ENCODE data around the gene CRTAC1.

The CRTAC1 gene

DNA sequence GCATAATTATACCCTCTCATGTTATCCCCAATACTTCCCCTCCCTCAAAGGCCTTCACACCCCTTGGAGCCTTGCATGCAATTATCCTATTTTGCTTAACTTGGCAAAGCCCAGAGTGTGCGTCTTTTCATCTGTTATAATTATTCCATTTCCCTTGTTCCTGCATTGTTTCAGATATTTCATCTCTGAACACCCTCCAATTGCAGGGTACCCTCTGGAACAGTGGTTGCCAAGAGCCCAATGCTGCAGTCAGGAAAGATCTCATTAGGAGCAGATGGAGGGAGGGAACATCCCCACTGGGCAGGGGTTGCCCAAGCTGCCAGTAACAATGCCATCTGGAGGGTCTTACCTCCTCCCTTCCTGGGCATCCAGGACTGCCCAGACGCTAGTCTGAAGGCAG is 199.2 kb downstream of the CRTAC1 start:
- in situ Hi-C loops (cut with MboI; ENCODE audit: low pct_unique_long_range_greater_than_20kb, low sequenced_read_pairs, unreplicated experiment), result no loop called here
- DNase-seq (ENCODE audit: low spot score), result no peak
- no peak for TF ChIP-seq CTCF (IDR thresholded peaks at IDR 0.05; ENCODE audit: extremely low read depth, insufficient read depth, missing control alignments)

DNA sequence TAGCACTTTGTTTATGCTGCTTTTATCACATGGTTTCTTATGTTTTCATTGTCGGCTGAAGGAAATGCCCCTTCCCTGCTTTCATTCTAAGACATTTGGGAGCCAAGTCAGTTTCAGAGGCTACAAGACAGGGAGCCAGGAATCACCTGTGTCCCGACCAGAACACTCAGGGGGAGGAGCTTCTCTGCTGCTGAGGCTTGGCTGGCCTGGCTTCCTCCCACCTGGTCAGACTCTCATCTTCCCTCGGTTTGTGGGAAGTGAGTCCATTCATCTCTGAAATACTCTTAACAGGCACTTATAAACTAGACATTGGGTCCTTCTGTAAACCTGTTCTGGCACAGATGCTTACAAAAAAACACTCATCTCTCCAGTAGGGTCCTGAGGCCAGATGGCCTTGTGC is 200.4 kb downstream of the CRTAC1 start:
- in situ Hi-C loops (cut with MboI; ENCODE audit: low pct_unique_long_range_greater_than_20kb, low sequenced_read_pairs, unreplicated experiment), result no loop called here
- no peak for DNase-seq (ENCODE audit: low spot score)

GRCh38 chr10:97828721-97829120 is 201.7 kb downstream of the CRTAC1 start:
- in situ Hi-C loops (cut with MboI; ENCODE audit: low pct_unique_long_range_greater_than_20kb, low sequenced_read_pairs, unreplicated experiment), result no loop called here
- no peak for DNase-seq (ENCODE audit: low spot score)
- TF ChIP-seq CTCF (IDR thresholded peaks at IDR 0.05; ENCODE audit: extremely low read depth, insufficient read depth, missing control alignments), result no peak

More for the DNA sequence above, 200.4 kb downstream of the CRTAC1 start:
- no peak for TF ChIP-seq CTCF (IDR thresholded peaks at IDR 0.05; ENCODE audit: extremely low read depth, insufficient read depth, missing control alignments)

GRCh38 chr10:97827702-97828291 is 202.6 kb downstream of the CRTAC1 start:
- DNase-seq (ENCODE audit: low spot score), result no peak
- TF ChIP-seq CTCF (IDR thresholded peaks at IDR 0.05; ENCODE audit: extremely low read depth, insufficient read depth, missing control alignments), result no peak
- in situ Hi-C loops (cut with MboI; ENCODE audit: low pct_unique_long_range_greater_than_20kb, low sequenced_read_pairs, unreplicated experiment), result no loop called here

- in situ Hi-C loops (cut with MboI; ENCODE audit: low pct_unique_long_range_greater_than_20kb, low sequenced_read_pairs, unreplicated experiment), result no loop called here
- no peak for DNase-seq (ENCODE audit: low spot score)
- no peak for TF ChIP-seq CTCF (IDR thresholded peaks at IDR 0.05; ENCODE audit: extremely low read depth, insufficient read depth, missing control alignments)
Observed at GRCh38 chr10:97826892-97827291, 203.5 kb downstream of the CRTAC1 start.

DNA sequence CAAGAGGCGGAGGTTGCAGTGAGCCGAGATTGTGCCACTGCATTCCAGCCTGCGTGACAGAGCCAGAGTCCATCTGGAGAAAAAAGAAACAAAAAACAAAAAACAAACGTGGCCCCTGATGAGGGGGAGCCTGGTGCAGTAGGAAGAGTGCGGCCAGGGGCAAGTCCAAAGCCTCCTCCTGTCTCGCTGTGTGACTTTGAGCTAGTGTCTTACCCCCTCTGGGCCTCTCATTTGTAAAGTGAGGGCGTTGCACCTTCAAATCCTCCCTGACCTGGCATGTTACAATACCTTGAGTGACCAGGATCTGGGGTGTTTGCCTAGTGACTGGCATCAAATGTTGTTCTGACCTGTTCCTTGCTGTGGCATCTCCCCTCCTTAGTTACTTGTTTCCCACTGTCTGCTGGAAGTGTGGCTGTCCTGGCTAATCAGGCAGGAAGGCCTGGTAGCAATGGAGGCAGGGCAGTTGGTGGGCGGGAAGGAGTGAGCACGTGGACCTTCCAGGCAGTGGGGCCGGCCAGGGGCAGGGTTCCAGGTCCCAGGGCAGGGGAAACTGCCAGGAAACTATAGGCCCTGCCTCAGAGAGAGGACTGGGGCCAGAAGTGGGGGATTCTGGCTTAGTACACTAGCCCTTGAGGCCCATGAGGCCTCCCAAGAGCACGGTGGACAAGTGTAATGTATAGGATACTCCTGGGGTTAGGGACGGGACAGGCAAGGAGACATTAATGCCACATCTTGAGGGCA is 205.2 kb downstream of the CRTAC1 start:
- no peak for TF ChIP-seq CTCF (IDR thresholded peaks at IDR 0.05; ENCODE audit: extremely low read depth, insufficient read depth, missing control alignments)
- in situ Hi-C loops (cut with MboI; ENCODE audit: low pct_unique_long_range_greater_than_20kb, low sequenced_read_pairs, unreplicated experiment), result no loop called here
- no peak for DNase-seq (ENCODE audit: low spot score)
